HG02943 (cell line): ENCODE measurements around the gene LAMA5.

Experiments used
- ATAC-seq: cut with Tn5 transposase; IDR thresholded peaks from one replicate; pipeline ENCODE4 v1.9.1; 2021; ENCODE audit warnings: mild to moderate bottlenecking, low read depth, moderate library complexity; ENCODE audit not compliant: unreplicated experiment

LAMA5 gene

DNA sequence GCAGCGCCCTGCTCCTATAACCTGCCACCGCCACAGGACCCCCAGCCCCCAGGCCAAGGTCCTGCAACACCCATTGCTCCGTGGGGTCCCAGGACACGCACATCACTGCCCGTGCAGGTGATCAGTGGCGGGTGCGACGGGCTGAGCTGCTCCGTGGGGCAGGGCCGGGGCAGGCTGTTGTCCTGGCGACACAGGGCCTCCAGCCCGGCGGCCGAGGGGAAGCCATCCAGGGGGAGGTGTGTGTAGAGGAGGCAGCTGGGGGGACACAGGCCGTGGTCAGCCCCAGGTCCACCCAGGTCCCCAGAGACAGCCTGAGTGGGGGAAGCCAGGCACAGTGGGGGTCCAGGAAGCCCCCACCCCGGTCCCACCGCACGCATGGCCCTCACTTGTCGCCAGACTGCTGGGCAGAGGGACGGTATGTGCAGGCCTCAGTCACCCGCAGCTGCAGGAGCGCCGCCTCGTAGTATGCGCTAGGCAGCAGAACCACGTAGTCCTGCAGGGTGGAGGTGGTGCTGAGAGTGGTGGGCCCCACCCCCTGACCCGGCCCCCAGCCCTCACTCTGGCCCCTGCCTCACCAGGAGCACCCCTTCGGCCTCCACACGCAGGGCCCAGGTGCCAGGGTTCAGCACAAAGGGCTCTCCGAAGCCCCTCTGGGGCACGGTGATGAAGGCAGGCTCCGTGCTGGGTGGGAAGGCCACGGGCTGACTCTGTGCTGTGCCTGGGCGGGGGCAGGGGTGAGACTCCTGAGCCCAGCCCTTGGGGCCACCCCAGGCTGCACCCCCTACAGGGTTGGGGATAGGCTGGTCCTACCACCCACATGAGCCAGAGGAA is 33.9 kb downstream of the LAMA5 start:
- no peak for ATAC-seq

GRCh38 chr20:62332421-62332820 is 34.7 kb downstream of the LAMA5 start:
- ATAC-seq = no peak

DNA sequence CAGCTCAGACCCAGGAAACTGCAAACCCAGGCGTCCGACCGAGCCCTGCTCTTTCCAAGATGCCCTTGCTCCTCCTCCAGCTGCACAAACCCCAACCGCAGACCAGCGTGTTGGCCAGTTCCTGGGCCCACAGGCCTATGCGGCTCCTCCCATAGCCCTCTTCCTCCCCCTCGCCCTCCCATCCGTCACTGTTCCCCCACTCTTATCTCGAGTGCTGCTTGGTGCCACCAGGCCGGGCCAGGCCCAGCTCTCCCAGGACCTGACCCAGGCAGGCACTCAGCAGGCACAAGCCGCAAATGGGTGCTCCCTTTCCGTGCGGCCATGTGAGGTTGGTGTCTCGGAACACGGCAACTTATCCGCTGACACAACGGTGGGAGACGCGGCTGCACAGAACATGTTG is 35.8 kb downstream of the LAMA5 start:
- ATAC-seq = no peak

GRCh38 chr20:62330576-62331317 is 36.4 kb downstream of the LAMA5 start:
- no peak for ATAC-seq

DNA sequence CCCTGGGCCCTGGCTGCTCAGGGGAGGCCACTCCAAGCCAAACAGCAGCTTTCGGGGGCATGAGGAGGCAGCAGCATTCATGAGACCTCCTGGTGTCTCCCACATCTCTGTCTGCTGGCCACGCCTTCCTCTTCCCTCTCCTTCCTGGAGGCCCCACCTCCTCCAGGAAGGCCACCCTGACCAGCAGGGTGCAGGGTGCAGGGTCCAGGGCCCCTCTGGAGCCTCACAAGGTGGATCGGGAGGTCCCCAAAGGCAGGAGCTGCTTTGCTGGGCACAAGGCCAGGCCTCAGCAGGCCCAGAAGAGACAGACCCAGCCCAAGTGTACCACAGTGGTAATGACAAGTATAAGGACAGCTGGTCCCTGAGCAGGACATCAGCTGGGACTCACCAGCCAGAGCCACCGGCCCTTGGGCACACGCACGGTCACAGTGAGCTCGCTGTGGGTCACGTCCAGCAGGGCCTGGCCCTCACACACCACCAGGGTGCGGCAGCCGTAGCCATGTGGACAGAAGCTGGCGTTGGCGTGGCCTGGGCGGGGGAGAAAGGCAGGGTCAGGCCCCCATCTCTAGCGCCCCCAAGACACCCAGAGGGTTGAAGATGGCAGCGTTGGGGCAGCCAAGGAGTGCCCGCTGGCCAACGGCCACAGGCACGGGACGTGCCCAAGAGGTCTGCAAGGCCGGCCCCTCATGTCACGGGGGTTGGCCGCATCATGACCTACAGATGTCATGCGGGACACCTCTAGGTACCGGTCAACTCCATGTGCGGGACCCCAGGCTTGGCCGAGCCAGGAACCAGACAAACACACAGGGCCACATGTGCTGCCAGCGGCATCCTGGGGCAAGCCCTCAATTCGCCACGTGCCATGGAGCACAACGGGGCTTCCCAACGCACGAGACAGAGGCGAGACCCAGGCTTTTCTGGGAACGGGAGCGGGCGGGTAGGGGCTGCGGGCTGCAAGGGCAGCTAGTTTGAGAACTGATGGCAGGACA is 37.4 kb downstream of the LAMA5 start:
- no peak for ATAC-seq

DNA sequence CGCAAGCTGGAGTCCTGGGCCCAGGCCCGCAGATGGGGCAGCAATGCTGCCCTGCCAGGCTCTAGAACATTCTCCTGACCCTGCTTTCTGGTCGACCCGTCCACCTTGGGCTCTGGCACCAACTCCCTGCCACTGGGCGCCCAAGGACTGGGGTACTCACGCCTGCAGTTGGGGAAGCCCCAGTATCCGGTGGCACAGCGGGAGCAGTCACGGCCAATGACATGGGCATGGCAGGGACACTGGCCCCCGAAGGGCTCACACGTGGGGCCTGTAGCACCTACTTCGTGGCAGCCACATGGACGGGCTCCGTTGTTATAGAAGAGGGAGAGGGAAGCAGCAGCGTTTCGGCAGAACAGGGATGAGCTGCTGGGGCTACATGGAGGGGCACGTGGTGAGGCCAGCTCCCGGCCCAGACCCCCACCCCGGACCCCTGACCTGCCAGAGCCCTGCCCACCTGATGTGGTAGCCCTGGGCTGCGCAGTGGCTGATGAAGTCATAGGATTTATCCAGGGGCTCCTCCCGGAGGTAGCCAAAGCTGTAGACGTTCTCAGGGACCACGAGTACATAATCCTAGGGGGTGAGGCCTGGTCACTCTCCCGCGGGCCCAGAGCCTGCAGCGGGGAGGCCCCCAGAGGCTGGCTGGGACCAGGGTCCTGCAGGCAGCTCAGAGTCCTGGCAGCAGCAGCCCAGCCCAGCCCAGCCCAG is 38.3 kb downstream of the LAMA5 start:
- no peak for ATAC-seq

- no peak for ATAC-seq
These were observed 39.2 kb downstream of the LAMA5 start for GRCh38 chr20:62327726-62328495.

DNA sequence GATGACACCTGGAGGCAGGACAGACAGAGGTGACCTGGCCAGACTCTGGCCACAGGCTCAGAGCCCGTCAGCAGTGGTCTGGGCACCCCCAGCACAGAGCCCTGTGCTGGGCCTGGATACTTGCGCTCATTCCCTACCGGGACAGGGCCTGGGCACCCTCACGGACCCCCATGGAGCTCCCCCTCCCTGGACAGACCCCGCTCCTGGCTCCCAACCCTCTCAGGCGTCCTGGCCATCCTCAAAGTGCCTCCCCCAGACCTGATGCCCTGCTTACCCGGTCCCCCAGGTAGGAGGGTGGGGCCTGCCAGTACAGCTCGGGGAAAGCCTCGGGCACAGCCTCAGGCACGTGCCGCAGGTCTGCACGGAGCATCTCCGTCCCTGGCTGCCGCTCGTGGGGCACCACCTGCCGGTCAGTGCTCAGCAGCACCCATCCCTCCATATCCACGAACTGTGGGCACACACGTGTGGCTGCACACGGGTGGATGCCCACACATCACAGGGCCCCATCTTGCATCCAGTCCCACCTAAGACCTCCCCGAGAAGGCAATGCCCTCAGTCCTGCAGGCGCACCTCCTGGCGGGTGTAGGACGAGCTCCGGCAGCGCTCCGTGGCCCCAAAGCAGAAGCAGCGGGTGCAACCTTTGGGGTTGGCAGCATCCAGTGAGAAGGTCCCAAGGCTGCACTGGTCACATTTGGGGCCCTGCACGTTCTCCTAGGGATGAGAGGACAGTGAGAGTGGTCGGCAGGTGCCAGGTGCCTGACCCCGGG is 40.0 kb downstream of the LAMA5 start:
- no peak for ATAC-seq

DNA sequence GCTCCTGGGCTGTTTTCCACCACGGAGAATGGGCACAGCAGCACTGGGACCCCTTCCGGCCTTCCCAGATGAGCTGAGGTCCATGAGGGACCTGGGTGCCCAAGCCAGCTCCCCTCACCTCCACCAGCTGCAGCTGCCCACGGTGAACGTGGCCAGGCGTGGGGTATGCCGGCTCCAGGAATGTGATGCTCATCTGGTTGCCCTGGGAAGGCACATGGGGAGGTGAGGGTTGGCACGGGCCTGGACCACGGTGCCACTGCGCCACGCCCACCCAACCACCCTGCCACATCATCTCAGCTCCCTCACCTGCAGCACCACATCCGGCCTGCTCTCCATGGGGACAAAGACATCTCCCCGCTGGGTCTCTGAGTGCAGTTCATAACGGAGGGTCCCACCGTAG is 40.6 kb downstream of the LAMA5 start:
- no peak for ATAC-seq

- no peak for ATAC-seq
These were observed 41.8 kb downstream of the LAMA5 start for GRCh38 chr20:62325172-62325905.

DNA sequence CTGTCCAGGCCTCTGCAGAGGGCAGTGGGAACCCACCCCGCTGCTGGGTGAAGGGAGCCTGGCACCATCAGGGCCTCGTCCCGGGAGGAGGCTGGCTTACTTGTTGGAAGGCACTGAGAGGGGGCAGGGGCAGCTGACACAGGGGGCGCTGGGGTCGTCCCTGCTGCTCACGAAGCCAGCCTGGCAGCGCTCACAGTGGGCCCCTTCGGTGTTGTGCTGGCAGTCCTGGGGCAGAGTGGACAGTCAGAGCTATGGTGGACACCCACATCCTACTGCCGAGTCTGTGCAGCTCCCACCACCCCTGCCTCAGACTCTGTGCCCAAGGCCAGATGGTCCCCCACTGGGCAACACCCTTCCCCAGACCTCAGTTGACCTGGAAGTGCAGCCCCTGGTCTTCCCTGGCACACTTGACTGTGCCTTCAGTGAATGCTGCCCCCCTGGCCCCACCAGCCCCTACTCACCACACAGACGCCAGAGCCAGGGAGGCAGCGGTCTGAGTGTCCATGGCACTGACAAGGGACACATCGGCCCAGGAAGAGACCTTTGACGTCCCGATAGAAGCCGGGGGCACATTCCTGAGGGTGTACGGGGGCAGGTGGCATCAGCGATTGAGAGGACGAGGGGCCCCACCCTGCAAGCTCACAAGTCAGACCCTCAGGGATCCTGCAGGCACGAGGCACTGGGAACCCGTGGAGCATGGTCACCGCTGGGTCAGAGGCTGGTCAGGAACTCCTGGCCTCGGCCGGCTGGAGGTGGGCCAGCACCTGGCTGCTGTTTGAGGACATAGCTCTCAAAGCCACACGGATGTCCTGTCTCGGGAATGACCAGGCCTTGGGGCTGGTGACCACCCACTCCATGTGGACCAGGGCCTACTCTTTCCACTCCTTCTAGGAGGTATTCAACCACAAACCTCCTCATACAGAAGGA is 42.9 kb downstream of the LAMA5 start:
- no peak for ATAC-seq

- ATAC-seq = no peak
These were observed 43.7 kb downstream of the LAMA5 start for GRCh38 chr20:62323146-62323979.

DNA sequence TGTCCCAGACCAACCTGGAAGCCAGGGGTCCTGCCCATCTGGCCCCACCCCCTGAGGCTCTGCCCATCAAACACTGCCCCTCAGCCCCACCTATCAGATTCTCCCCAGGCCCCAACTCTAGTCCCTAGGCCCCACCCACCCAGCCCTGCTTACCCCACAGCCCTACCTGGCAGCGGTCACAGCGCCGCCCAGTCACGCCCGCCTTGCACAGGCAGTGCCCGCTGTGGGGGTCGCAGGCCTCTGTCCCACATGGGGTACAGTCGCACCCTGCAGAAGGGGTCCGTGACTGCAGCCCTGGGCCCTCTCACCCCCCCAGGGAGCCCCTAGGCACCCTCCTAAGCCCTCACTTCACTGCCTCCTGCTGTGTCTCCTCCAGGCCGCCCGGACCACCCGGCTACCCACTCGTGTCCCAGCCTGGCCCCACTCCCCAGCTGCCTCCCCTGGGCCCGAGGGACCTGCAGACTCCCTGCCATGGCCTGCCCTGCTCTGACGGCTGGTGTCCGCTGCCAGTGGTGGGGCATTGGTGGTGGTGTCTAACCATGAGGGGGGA is 44.5 kb downstream of the LAMA5 start:
- ATAC-seq = no peak

GRCh38 chr20:62321975-62322374 is 45.1 kb downstream of the LAMA5 start:
- ATAC-seq = no peak

DNA sequence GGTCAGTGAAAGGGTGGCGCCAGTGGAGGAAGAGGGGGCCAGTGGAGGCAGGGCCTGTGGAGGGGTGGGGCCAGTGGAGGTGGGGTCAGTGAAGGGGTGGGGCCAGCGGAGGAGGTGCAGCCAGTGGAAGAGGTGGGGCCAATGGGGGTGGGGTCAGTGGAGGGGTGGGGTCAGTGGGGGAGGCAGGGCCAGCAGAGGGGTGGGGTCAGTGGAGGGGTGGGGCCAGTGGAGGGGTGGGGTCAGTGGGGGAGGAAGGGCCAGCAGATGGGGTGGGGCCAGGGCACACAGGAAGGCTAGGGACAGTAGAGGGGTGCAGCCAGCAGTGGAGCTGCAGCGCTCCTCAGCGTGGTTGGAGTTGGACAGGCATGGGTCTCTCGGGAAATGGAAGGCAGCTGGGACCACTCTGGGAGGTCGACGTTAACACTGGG is 45.6 kb downstream of the LAMA5 start:
- ATAC-seq = no peak
